ENCODE results near the gene CISTR. TPM values are rescaled to one million over a fixed set of nuclear protein-coding genes. Genes with fewer than 3 reads are reported as not detected.

CISTR gene
- total RNA-seq, 1 donor from 2014 or later = not detected

GRCh38 chr12:53744130-53744441 is 7.7 kb downstream of the CISTR start:
- DNase-seq (ENCODE audit: low read depth in 2 of 2) = no peak

GRCh38 chr12:53743266-53744129 is 8.3 kb downstream of the CISTR start:
- DNase-seq (ENCODE audit: low read depth in 2 of 2) = peak; percentile 32 to 65

DNA sequence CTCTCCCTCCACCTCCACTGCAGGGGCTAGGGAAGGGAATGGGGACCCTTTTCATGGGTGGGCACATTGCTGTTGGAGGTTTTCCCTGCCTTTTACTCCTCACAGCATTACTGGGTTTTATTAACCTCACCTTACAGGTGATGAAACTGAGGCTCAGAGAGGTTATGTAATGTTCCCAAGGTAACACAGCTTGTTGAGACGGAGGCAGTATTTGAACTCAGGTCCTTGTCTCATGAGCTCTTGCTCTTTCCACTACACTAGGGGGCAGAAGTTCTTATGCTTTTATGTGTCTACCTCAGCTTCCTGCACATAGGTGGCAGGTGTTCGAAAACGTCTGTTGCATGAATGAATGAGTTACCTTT is 11.7 kb downstream of the CISTR start:
- DNase-seq (ENCODE audit: low read depth in 2 of 2) = no peak

DNA sequence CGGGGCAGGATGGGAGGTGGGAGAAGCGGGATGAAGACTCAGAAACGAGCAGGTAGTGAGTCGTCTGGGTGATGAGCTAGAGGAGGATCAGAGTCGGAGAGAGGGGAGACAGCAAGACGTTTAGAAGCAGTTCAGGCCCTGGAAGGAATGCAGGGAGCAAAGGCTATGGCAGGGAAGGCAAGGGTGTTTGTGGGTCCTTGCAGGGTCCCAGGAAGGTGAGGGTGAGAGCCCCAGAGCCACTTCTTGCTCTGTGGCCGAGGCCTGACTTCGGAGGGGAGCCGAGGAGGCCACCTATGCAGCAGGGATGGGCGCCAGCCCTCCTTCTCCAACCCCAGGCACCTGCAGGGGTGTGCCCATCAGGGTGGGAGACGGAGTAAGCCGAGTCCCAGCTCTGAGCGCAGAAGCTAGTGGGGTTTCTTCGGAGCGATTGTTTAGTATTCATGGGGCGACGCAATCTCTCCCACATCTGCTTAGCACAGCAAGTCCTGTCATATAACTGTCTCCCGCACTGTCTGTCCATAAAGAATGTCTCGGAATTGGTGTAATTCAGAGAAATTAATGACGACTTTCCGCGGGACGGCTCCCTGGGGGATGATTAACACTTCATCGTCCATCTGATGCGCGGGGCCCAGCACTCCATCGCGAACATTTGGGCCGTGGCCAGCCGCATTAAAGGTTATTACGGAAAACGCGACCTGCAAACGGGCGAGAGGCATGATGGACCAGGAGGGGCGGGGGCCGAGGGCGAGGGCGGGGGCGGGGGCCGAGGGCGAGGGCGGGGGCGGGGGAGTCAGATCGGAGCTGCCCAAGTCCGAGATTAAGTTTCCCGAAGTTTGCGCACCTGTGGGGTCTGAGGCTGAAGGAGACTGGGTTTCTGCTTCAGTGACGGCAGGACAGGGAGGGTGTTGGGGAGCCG is 12.3 kb downstream of the CISTR start:
- DNase-seq (ENCODE audit: low read depth in 2 of 2) = no peak

DNA sequence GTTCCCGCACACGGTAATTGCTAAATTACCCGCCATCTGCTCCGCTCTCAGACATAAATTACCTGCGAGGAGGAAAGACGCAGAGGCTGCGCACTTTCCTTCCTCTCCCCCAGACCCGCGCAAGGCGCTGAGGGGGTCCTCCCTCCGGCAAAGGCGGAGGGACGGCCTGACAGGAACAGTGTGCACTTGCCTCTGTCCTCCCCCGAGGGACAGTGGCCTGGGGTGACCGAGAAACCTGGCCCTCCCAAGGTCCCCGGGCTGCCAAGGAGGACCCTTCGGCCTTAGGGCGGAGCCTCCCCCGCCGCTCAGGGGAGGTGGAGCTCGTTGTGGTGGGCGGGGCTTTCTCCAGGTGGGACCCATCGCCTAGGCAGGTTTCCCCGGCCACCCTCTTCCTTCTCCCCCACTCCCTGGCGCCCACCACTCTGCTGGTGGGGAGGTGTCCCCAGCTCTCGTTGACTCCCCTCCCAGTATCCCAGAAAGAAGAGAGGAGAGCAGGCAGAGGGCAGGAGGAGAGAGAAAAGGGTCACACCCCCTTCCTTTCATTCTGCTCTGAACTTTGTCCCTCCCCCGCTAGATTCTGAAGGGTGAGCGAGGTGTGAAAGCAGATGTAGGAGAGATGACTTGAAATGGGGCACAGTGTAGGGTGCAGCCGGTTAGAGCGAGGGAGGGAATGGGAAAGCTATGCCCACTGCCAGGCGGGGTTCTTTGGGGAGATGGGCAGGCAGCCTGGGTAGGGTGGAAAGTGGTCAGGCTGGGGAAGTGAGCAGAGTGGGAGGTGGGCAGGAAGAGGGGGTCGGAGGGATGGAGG is 13.2 kb downstream of the CISTR start:
- DNase-seq (ENCODE audit: low read depth in 2 of 2) = no peak

GRCh38 chr12:53737951-53738405 is 13.8 kb downstream of the CISTR start:
- DNase-seq (ENCODE audit: low read depth in 2 of 2) = no peak

DNA sequence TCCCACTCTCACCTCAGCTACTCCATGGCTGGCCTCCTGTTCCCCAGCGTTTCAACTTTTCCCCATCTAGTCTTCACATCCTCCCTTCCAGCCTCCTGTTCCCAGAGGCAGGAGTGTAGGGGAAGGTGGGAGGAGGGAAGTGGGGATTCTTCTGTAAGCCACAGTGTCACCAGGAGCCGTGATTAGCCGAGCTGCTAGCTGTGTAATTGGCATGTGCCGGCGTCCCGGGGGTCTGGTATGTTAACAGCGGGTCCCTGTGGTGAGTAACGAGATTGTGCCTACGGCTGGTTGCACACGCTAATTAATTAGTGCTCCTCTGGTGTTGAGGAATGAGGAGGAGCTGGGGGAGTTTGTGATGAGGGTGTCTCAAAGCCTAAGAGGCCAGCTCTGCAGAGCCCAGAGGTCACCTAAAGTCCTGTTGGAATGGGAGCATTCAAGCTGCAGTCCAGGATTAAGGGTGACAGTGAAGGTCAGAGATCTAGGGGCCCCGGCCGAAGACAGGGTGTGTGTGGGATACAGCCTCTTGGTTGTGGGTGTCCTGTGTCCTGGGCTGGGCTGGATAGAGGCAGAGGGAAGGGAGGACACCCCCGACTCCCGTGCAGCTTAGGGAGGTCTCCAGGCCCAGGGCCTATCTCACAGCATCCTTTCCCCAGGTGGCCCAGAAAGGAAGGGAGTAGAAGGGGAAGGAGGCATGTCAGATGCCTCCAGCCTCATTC is 14.5 kb downstream of the CISTR start:
- DNase-seq (ENCODE audit: low read depth in 2 of 2) = no peak

DNA sequence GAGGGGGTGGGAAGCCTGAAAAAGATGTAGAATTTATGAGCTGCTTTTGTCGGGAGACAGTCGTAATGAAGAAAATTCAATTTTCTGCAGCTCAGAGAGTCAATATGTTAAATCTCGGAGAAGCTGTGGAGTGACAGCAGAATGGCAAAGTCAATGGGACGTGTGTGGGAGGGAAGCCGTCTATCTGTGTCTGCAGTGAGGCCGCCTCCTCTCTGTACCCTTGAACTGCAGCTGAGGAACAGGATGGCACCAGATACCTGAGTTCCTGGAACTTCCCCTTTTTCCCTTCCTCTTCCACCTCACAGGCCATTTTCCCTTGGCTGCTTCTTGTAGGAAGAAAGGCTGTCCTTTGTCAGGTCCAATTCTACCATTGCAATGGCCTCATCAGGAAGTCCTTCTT is 15.2 kb downstream of the CISTR start:
- DNase-seq (ENCODE audit: low read depth in 2 of 2) = no peak

- no peak for DNase-seq (ENCODE audit: low read depth in 2 of 2)
Observed at GRCh38 chr12:53735556-53735955, 16.2 kb downstream of the CISTR start.

DNA sequence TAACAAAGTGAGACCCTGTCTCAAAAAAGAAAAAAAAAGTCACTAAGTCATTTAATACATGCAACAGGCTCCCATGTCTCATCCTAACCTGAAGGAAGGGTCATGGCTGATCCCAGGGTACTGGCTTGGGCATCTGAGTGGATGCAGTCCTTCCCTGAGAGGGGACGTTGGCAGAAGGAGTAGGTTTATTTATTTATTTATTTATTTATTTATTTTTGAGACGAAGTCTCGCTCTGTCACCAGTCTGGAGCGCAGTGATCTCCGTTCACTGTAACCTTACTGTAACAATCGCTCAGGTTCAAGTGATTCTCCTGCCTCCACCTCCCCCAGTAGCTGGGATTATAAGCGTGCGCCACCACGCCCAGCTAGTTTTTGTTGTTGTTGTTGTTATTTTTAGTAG is 17.4 kb downstream of the CISTR start:
- no peak for DNase-seq (ENCODE audit: low read depth in 2 of 2)

GRCh38 chr12:53733807-53734200 is 18.0 kb downstream of the CISTR start:
- DNase-seq (ENCODE audit: low read depth in 2 of 2) = no peak

- peak in 1 of 2 donors; percentile 43 for DNase-seq (ENCODE audit: low read depth in 2 of 2)
Observed at GRCh38 chr12:53733051-53733806, 18.6 kb downstream of the CISTR start.

GRCh38 chr12:53729644-53730043 is 22.1 kb downstream of the CISTR start:
- DNase-seq (ENCODE audit: low read depth in 2 of 2) = no peak

GRCh38 chr12:53728206-53728605 is 23.6 kb downstream of the CISTR start:
- no peak for DNase-seq (ENCODE audit: low read depth in 2 of 2)

- DNase-seq (ENCODE audit: low read depth in 2 of 2) = peak; percentile 94 to 98
Observed at GRCh38 chr12:53727310-53728041, 24.3 kb downstream of the CISTR start, which contains the start of gene CALCOCO1. TSS of gene CALCOCO1 (minus strand) at chr12:53727452. CDS start at chr12:53725242, 2,210 bp downstream.

- DNase-seq (ENCODE audit: low read depth in 2 of 2) = peak in 1 of 2 donors; percentile 50
Observed at GRCh38 chr12:53726946-53727309, 24.9 kb downstream of the CISTR start.

- peak; percentile 27 to 49 for DNase-seq (ENCODE audit: low read depth in 2 of 2)
Observed at GRCh38 chr12:53726341-53726740, 25.4 kb downstream of the CISTR start.

- no peak for DNase-seq (ENCODE audit: low read depth in 2 of 2)
Observed at GRCh38 chr12:53725824-53726223, 26.0 kb downstream of the CISTR start.

DNA sequence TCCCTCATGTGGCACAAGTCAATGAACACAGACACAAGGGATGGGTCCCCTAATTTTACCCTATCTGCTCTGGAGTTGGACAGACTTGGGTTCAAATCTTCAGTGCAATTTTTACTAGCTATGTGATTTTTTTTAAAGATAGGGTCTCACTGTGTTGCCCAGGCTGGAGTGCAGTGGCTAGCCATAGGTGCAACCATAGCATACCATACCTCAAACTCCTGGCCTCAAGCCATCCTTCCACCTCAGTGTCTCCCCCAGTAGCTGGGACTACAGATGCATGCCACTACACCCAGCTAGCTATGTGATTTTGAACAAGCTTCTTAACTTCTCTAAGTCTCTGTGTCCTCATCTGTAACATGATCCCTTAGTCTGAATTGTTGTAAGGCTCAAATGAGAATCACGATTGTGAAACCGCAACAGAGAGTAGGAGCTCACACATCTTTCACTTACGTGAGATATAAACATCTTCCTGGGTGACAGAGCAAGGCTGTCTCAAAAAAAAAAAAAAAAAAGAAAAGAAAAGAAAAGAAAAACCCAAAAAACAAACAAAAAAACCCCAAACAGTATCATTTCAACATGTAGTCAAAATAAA is 29.2 kb downstream of the CISTR start:
- no peak for DNase-seq (ENCODE audit: low read depth in 2 of 2)

Measured in dermis microvascular lymphatic vessel endothelial cell (primary cell).